HepG2 (cell line): ENCODE measurements around the gene CTDP1. TPM values are rescaled to one million over a fixed set of nuclear protein-coding genes. Genes with fewer than 3 reads are reported as not detected.

Source experiments
- ATAC-seq: fragments of 200-7000 bp; cut with Tn5 transposase; 3 replicates; pipeline ENCODE4 v1.9.1; 2020; ENCODE audit warnings: mild to moderate bottlenecking, moderate library complexity
- BruUV-seq: library from RNA; stranded (reverse); fragments of 400-500 nt; replicated peaks from 2 replicates; lab custom pipeline; 2021; lab: Mats Ljungman, UMichigan
- CTCF ChIA-PET: fragments of 300-600 bp; formaldehyde crosslinking; extraction: SDS; loops from one replicate; lab custom pipeline; 2021; ENCODE audit warnings: low total read pairs, inconsistent platforms, low intra/inter-chr PET ratio; lab: Yijun Ruan, JAX
- POLR2A ChIA-PET: fragments of 350-600 bp; sonication (Branson Sonifier 250); formaldehyde crosslinking; loops from one replicate; lab custom pipeline; 2020; ENCODE audit warnings: antibody characterized with exemption, inconsistent platforms; lab: Yijun Ruan, JAX
- DNase-seq: peaks from one replicate; pipeline ENCODE4 v3.0.0-alpha.2; 2015; ENCODE audit warnings: low spot score
- FAIRE-seq: peaks from 3 replicates; lab custom pipeline; 2011; peaks lifted over from hg19 to GRCh38; lab: Jason Lieb, UNC
- H2AFZ ChIP-seq: one replicate; pipeline ENCODE4 v1.6.1; 2011; ENCODE audit warnings: low read length, inconsistent platforms
- H3K27ac ChIP-seq: fragments of 300-600 bp; 3 replicates; pipeline ENCODE4 v1.8.0; 2011; ENCODE audit warnings: mixed run types, mild to moderate bottlenecking, mixed read lengths, low read length, inconsistent platforms; ENCODE audit not compliant: insufficient read depth; ENCODE audit errors: extremely low read length
- H3K27me3 ChIP-seq, 2 experiments: fragments of 200-600 bp in 1 of 2; 2 replicates in 1 of 2; 3 replicates in 1 of 2; pipeline versions ENCODE4 v1.6.0 to v1.8.0; 2011; ENCODE audit warnings: low read length in 2 of 2, mild to moderate bottlenecking in 2 of 2, moderate library complexity in 2 of 2, inconsistent platforms in 1 of 2; ENCODE audit not compliant: insufficient read depth in 2 of 2, control insufficient read depth in 1 of 2
- H3K36me3 ChIP-seq, 2 experiments: fragments of 200-600 bp in 1 of 2; replicated peaks in 1 of 2; 2 replicates in 1 of 2; 3 replicates in 1 of 2; pipeline versions ENCODE4 v1.5.1 to v1.8.0; 2011; ENCODE audit warnings: low read length in 2 of 2, inconsistent platforms in 1 of 2; ENCODE audit not compliant: insufficient read depth in 2 of 2, control insufficient read depth in 1 of 2
- H3K4me1 ChIP-seq: 2 replicates; pipeline ENCODE4 v1.5.1; 2012; ENCODE audit warnings: low read length, inconsistent platforms; ENCODE audit not compliant: insufficient read depth
- H3K4me2 ChIP-seq: 2 replicates; pipeline ENCODE4 v1.6.0; 2011; ENCODE audit warnings: low read depth, low read length, inconsistent platforms
- H3K4me3 ChIP-seq, 3 experiments: fragments of 200-600 bp in 1 of 3; sonication (generic), shearing (Covaris generic) in 1 of 3; replicated peaks in 1 of 3; 2 replicates each; pipeline ENCODE4 v1.5.1; 2011 to 2016; ENCODE audit warnings: low read length in 3 of 3, inconsistent platforms in 2 of 3, low read depth in 2 of 3, mild to moderate bottlenecking in 2 of 3, control low read depth in 1 of 3, mixed read lengths in 1 of 3; ENCODE audit not compliant: insufficient read depth in 1 of 3
- H3K79me2 ChIP-seq: one replicate; pipeline ENCODE4 v1.6.1; 2011; ENCODE audit warnings: low read length, inconsistent platforms; ENCODE audit not compliant: insufficient read depth
- H3K9ac ChIP-seq: 2 replicates; pipeline ENCODE4 v1.6.0; 2011; ENCODE audit warnings: mild to moderate bottlenecking, low read depth, low read length, inconsistent platforms; ENCODE audit not compliant: insufficient read depth
- H3K9me3 ChIP-seq: 2 replicates; pipeline ENCODE4 v1.5.1; 2012; ENCODE audit warnings: mild to moderate bottlenecking, low read length
- H4K20me1 ChIP-seq: 2 replicates; pipeline ENCODE4 v1.6.0; 2011; ENCODE audit warnings: inconsistent platforms, mild to moderate bottlenecking, low read length, moderate library complexity; ENCODE audit not compliant: insufficient read depth
- ETV6 ChIP-seq: sonication (generic); formaldehyde crosslinking; conservative IDR thresholded peaks from 2 replicates; pipeline ENCODE4 v1.4.0; 2020; ENCODE audit warnings: missing genetic modification reagents
- FOXM1 ChIP-seq: sonication (generic); formaldehyde crosslinking; IDR thresholded peaks from 2 replicates; pipeline ENCODE4 v1.5.0; 2020; ENCODE audit warnings: missing genetic modification reagents
- IKZF1 ChIP-seq: fragments of 450-650 bp; IDR thresholded peaks from 2 replicates; pipeline ENCODE4 v1.7.1; 2016
- SRF ChIP-seq: IDR thresholded peaks from 2 replicates; pipeline ENCODE4 v1.6.1; 2011; ENCODE audit warnings: mild to moderate bottlenecking, low read depth, low read length, moderate library complexity
- TARDBP ChIP-seq: sonication (generic); formaldehyde crosslinking; IDR thresholded peaks from 2 replicates; pipeline ENCODE4 v1.8.0; 2022; ENCODE audit warnings: mild to moderate bottlenecking, missing genetic modification reagents
- TBL1XR1 ChIP-seq: fragments of 150-350 bp; IDR thresholded peaks from 2 replicates; pipeline ENCODE4 v1.6.1; 2014; ENCODE audit warnings: borderline replicate concordance, low read length; ENCODE audit not compliant: partially characterized antibody
- ZNF354B ChIP-seq: sonication (generic); formaldehyde crosslinking; IDR thresholded peaks from 2 replicates; pipeline ENCODE4 v1.8.0; 2022; ENCODE audit warnings: mild to moderate bottlenecking, missing genetic modification reagents
- WGBS: methylation state at CpG from one replicate; pipeline ENCODE4 v1.1.6; 2017; ENCODE audit warnings: low lambda C conversion rate; 5-methylcytosine and 5-hydroxymethylcytosine counted together
- in situ Hi-C: cut with HindIII; loops from 2 replicates; pipeline ENCODE4 v1.10.0; 2017; ENCODE audit warnings: low pct_unique_long_range_greater_than_20kb; ENCODE audit not compliant: extremely low pct_ligation_motif_present
- intact Hi-C: fragments of 100-400 bp; cut with micrococcal nuclease; formaldehyde crosslinking; loops from one replicate; pipeline ENCODE4 v1.10.0; 2022; ENCODE audit not compliant: unreplicated experiment
- polyA plus RNA-seq, 8 experiments: library from polyadenylated mRNA; depleted of rRNA in 3 of 8; stranded (reverse) in 7 of 8; unstranded in 1 of 8; fragments of >200 nt; fragmentation: Illumina TruSeq in 4 of 8; extraction: Trizol in 4 of 8; gene quantifications; 2 replicates each; pipeline versions ENCODE4 v1.2.1 to v1.2.3, GENCODE V29; 2011 to 2016; ENCODE audit warnings: low read depth in 4 of 8, missing spikeins in 1 of 8, mixed read lengths in 1 of 8; ENCODE audit not compliant: insufficient read depth in 1 of 8
- total RNA-seq, 5 experiments: library from RNA; depleted of rRNA; stranded (reverse); fragments of >200 nt; fragmentation: Illumina TruSeq; extraction: Trizol; gene quantifications; 2 replicates each; pipeline ENCODE4 v1.2.3, GENCODE V29; 2016; ENCODE audit warnings: low read depth in 1 of 5
- TF ChIP-seq, protein P1 (sequence below): sonication (generic); formaldehyde crosslinking; IDR thresholded peaks from 2 replicates; pipeline ENCODE4 v1.4.0; 2020; ENCODE audit warnings: missing genetic modification reagents
- TF ChIP-seq, protein P2 (sequence below): sonication (generic); formaldehyde crosslinking; IDR thresholded peaks from 2 replicates; pipeline ENCODE4 v1.5.1; 2020; ENCODE audit warnings: mild to moderate bottlenecking, moderate library complexity, missing genetic modification reagents
- TF ChIP-seq, protein P3 (sequence below): sonication (generic); formaldehyde crosslinking; IDR thresholded peaks from 2 replicates; pipeline ENCODE4 v1.4.0; 2020; ENCODE audit warnings: missing genetic modification reagents

The CTDP1 gene
- total and polyA plus RNA-seq, 2 of the 13 experiments (the other 11 are each of a cell fraction or from before 2014, with no cell fraction given), result 6.9 to 11.0 TPM

DNA sequence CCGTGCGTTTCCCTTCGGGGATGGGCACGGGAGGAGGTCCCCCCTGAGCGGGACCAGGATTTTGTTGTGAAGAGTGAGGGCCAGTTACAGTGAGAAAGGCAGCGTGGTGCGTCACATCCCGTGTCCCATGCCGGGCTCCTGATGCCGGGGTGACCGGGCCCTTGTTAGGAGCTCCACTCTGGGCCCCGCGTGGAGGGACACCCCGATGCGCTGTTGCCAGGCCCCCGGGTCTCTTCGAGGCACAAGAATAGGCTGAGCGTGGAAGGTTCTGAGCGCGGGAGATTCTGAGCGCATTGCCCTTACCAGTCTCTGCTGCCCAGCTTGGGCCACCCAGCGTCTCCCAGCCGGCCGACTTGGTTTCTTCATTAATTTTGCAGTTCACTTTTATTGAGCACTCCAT is 17.6 kb downstream of the CTDP1 start:
- CTCF ChIA-PET, result no interaction called here
- Histone ChIP-seq H3K79me2 (peaks cover 6% of the 10 kb centered on the region), H3K27ac (no peak overlapping the region)
- FAIRE-seq, result no peak
- no peak for TF ChIP-seq SRF
- TF ChIP-seq, all 625 proteins: peak for 0
- Histone ChIP-seq H3K9me3 (no peaks in the 10 kb centered on the region), H3K9ac (no peak overlapping the region), H3K27me3 (no peaks in the 10 kb centered on the region), H3K36me3 (peaks cover 12 to 44% of the 10 kb centered on the region in 2 experiments; a peak in 4 of 5 replicates), H4K20me1 (no peaks in the 10 kb centered on the region), H3K4me1 (no peaks in the 10 kb centered on the region), H3K4me3 (no peak overlapping the region), H3K4me2 (no peak overlapping the region), H2AFZ (no peak overlapping the region)
- in situ Hi-C loops, result no loop called here
- over 99% methylated on average over 13 of the region's 24 CpGs for WGBS
- no peak for DNase-seq
- POLR2A ChIA-PET, result no interaction called here
- no peak for ATAC-seq
- no TSS peak for BruUV-seq
- intact Hi-C loops, result no loop called here

DNA sequence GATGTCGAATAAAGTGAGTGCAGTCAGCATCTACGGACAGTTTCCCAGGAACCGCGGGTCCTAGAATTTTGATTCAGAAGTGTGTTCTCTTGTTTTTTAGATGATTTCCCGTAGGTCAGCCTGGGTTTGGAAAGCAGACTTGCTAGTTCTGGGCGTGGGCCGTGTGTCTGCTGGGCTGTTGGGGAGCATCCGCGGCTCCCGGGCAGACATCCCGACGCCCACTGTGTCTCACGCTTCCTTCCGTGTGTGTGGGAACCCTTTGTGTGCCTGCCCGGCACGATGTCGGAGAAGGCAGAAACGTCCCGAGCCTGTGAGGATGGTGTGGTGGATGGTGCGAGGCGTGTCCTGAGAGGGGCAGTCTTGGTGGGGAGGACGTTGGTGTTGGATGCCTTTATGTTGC is 18.4 kb downstream of the CTDP1 start:
- Histone ChIP-seq H3K36me3 (peaks cover 12 to 48% of the 10 kb centered on the region in 2 experiments; a peak in 4 of 5 replicates), H3K9me3 (no peaks in the 10 kb centered on the region), H3K4me2 (no peak overlapping the region), H3K4me3 (no peak overlapping the region), H3K27me3 (no peaks in the 10 kb centered on the region), H2AFZ (no peak overlapping the region), H3K27ac (no peak overlapping the region), H4K20me1 (no peaks in the 10 kb centered on the region), H3K4me1 (no peaks in the 10 kb centered on the region), H3K79me2 (peaks cover 4% of the 10 kb centered on the region), H3K9ac (no peak overlapping the region)
- FAIRE-seq (no peak), DNase-seq (no peak), ATAC-seq (no peak)
- BruUV-seq, result no TSS peak
- WGBS, result 98% methylated on average over 22 of the region's 22 CpGs
- TF ChIP-seq IKZF1 (no peak), ETV6 (CRISPR knock-in tag) (no peak), FOXM1 (no peak), ZNF354B (CRISPR knock-in tag) (no peak), TARDBP (CRISPR knock-in tag) (no peak), TBL1XR1 (no peak)
- TF ChIP-seq, protein P1, sequence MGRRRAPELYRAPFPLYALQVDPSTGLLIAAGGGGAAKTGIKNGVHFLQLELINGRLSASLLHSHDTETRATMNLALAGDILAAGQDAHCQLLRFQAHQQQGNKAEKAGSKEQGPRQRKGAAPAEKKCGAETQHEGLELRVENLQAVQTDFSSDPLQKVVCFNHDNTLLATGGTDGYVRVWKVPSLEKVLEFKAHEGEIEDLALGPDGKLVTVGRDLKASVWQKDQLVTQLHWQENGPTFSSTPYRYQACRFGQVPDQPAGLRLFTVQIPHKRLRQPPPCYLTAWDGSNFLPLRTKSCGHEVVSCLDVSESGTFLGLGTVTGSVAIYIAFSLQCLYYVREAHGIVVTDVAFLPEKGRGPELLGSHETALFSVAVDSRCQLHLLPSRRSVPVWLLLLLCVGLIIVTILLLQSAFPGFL (CRISPR knock-in tag), result no peak
- TF ChIP-seq, protein P2, sequence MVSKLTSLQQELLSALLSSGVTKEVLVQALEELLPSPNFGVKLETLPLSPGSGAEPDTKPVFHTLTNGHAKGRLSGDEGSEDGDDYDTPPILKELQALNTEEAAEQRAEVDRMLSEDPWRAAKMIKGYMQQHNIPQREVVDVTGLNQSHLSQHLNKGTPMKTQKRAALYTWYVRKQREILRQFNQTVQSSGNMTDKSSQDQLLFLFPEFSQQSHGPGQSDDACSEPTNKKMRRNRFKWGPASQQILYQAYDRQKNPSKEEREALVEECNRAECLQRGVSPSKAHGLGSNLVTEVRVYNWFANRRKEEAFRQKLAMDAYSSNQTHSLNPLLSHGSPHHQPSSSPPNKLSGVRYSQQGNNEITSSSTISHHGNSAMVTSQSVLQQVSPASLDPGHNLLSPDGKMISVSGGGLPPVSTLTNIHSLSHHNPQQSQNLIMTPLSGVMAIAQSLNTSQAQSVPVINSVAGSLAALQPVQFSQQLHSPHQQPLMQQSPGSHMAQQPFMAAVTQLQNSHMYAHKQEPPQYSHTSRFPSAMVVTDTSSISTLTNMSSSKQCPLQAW (CRISPR knock-in tag), result no peak
- TF ChIP-seq, protein P3, sequence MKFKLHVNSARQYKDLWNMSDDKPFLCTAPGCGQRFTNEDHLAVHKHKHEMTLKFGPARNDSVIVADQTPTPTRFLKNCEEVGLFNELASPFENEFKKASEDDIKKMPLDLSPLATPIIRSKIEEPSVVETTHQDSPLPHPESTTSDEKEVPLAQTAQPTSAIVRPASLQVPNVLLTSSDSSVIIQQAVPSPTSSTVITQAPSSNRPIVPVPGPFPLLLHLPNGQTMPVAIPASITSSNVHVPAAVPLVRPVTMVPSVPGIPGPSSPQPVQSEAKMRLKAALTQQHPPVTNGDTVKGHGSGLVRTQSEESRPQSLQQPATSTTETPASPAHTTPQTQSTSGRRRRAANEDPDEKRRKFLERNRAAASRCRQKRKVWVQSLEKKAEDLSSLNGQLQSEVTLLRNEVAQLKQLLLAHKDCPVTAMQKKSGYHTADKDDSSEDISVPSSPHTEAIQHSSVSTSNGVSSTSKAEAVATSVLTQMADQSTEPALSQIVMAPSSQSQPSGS (CRISPR knock-in tag), result no peak
- in situ Hi-C loops (no loop called here), intact Hi-C loops (no loop called here)
- ChIA-PET POLR2A (no interaction called here), CTCF (no interaction called here)
